HCT116 (cell line): ENCODE data around the gene IPO13.

Experiments
- CTCF ChIP-seq, 3 experiments: fragments of 200-600 bp in 1 of 3; sonication (generic) in 1 of 3; IDR thresholded peaks in 2 of 3; conservative IDR thresholded peaks in 1 of 3; 2 replicates each; pipeline ENCODE4 v1.5.1; 2012 to 2017; ENCODE audit warnings: low read depth in 2 of 3, low read length in 2 of 3, antibody characterized with exemption in 1 of 3, borderline replicate concordance in 1 of 3, control low read depth in 1 of 3, mild to moderate bottlenecking in 1 of 3, mixed read lengths in 1 of 3, mixed run types in 1 of 3, moderate library complexity in 1 of 3; ENCODE audit not compliant: insufficient read depth in 1 of 3
- EGR1 ChIP-seq: IDR thresholded peaks from 2 replicates; pipeline ENCODE4 v1.6.1; 2012; ENCODE audit warnings: low read depth
- EZH2phosphoT487 ChIP-seq: fragments of 200-600 bp; IDR thresholded peaks from 2 replicates; pipeline ENCODE4 v1.6.1; 2018; ENCODE audit warnings: antibody characterized with exemption, borderline replicate concordance
- JUND ChIP-seq: IDR thresholded peaks from 2 replicates; pipeline ENCODE4 v1.6.1; 2012
- POLR2AphosphoS5 ChIP-seq: IDR thresholded peaks from 2 replicates; pipeline ENCODE4 v1.6.1; 2011; ENCODE audit warnings: mild to moderate bottlenecking, low read depth, low read length, moderate library complexity
- RAD21 ChIP-seq: IDR thresholded peaks from 2 replicates; pipeline ENCODE4 v1.6.1; 2012; ENCODE audit warnings: low read depth, mild to moderate bottlenecking
- REST ChIP-seq: IDR thresholded peaks from 2 replicates; pipeline ENCODE4 v1.6.1; 2012; ENCODE audit warnings: low read depth
- ZNF274 ChIP-seq: fragments of 200-500 bp; sonication (Bioruptor generic); IDR thresholded peaks from 2 replicates; pipeline ENCODE4 v1.6.1; 2014; ENCODE audit warnings: mild to moderate bottlenecking, low read depth, low read length, inconsistent platforms

- TF ChIP-seq EZH2phosphoT487 (no peak), REST (no peak), RAD21 (peak; percentile 64), CTCF (IDR thresholded peaks at IDR 0.05 in 2 of 3, conservative IDR thresholded peaks at IDR 0.05 in 1 of 3; ENCODE audit: borderline replicate concordance in 1 of 3, insufficient read depth in 1 of 3, low read depth in 2 of 3, low read length in 2 of 3) (peak; percentile 54 to 64 (median 57)), ZNF274 (no peak), EGR1 (no peak), POLR2AphosphoS5 (0 out of 2 replicates have a peak, but pooled peaks have one; percentile 24), JUND (no peak)
Measured at GRCh38 chr1:43994794-43995790, 48.3 kb downstream of the IPO13 start.
